D721Med (cell line): ENCODE data around the gene CCNK.

ENCODE experiments used
- DNase-seq: peaks from one replicate; pipeline ENCODE4 v3.0.0; 2011; ENCODE audit warnings: low spot score; ENCODE audit not compliant: insufficient read length
- FAIRE-seq: peaks from 2 replicates; lab custom pipeline; 2011; peaks lifted over from hg19 to GRCh38; lab: Jason Lieb, UNC
- CTCF ChIP-seq: IDR thresholded peaks from 2 replicates; pipeline ENCODE4 v1.5.1; 2012; ENCODE audit warnings: mild to moderate bottlenecking, control low read depth; ENCODE audit not compliant: insufficient read depth; ENCODE audit errors: missing control alignments

The CCNK gene

GRCh38 chr14:99514552-99515300 lies 33.5 kb downstream of the CCNK start:
- no peak for TF ChIP-seq CTCF
- FAIRE-seq (no peak), DNase-seq (no peak)

- DNase-seq (no peak), FAIRE-seq (no peak)
- no peak for TF ChIP-seq CTCF
These were observed 34.3 kb downstream of the CCNK start for GRCh38 chr14:99515301-99516155.

GRCh38 chr14:99516156-99516870 lies 35.1 kb downstream of the CCNK start:
- TF ChIP-seq CTCF, result no peak
- DNase-seq (no peak), FAIRE-seq (no peak)

- no peak for TF ChIP-seq CTCF
- no peak for FAIRE-seq
- DNase-seq, result no peak
These were observed 35.8 kb downstream of the CCNK start for GRCh38 chr14:99516871-99517642.

GRCh38 chr14:99517643-99518381 lies 36.6 kb downstream of the CCNK start:
- no peak for TF ChIP-seq CTCF

More at GRCh38 chr14:99517643-99518381, 36.6 kb downstream of the CCNK start:
- FAIRE-seq (no peak), DNase-seq (no peak)
